ENCODE results near the gene USB1. TPM values are rescaled to one million over a fixed set of nuclear protein-coding genes. Genes with fewer than 3 reads are reported as not detected.

The USB1 gene
- total RNA-seq, 4 donors from 2014 or later, result 31.5 to 51.1 (median 33.3) TPM

DNA sequence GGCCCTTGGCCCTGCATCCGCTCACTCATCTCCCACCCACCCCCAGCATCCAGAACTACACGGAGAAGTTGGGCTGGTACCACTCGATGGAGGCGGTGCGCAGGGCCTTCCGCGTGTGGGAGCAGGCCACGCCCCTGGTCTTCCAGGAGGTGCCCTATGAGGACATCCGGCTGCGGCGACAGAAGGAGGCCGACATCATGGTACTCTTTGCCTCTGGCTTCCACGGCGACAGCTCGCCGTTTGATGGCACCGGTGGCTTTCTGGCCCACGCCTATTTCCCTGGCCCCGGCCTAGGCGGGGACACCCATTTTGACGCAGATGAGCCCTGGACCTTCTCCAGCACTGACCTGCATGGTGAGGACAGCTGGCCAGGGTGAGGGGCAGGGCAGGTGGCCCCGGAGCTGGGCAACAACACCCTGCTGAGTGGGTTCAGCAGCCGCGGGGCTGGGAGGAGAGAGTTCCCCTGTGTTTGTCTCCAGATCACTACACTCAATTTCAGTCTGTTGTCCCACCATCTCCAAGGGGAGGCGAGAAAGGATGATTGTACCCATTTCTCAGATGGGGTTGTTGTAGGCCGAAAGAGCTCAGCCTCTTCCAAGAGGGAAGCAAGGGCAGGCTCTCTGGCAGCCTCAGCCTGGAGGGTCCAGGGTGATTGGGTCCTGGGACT is 38.8 kb downstream of the USB1 start:
- H3K9me3 ChIP-seq, result no peaks in the 10 kb centered on the region
- H3K27ac ChIP-seq (replicated peaks in 1 of 4), result no peak overlapping the region
- peaks cover 6 to 16% (median 12%) of the 10 kb centered on the region in 4 donors for H3K4me1 ChIP-seq
- 90% methylated on average over 19 of the region's 26 CpGs for WGBS
- no peak for DNase-seq (ENCODE audit: extremely low spot score)
- no peak overlapping the region for H3K4me3 ChIP-seq
- intact Hi-C loops (cut with DNase I), result no loop called here
- no peaks in the 10 kb centered on the region for H3K27me3 ChIP-seq
- H3K36me3 ChIP-seq, result peaks cover 0 to 79% (median 73%) of the 10 kb centered on the region in 4 donors
- TF ChIP-seq POLR2AphosphoS5 (IDR thresholded peaks at IDR 0.05), result no peak
- no peak for TF ChIP-seq EP300 (IDR thresholded peaks at IDR 0.05)

GRCh38 chr16:58040496-58040846 is 39.3 kb downstream of the USB1 start:
- Histone ChIP-seq H3K27me3 (no peaks in the 10 kb centered on the region), H3K9me3 (no peaks in the 10 kb centered on the region), H3K27ac (replicated peaks in 1 of 4) (no peak overlapping the region), H3K4me1 (peaks cover 6 to 14% (median 9%) of the 10 kb centered on the region in 4 donors), H3K4me3 (no peak overlapping the region), H3K36me3 (peaks cover 0 to 84% (median 78%) of the 10 kb centered on the region in 4 donors)
- 90% methylated on average over 2 of the region's 12 CpGs for WGBS
- no peak for TF ChIP-seq POLR2A (IDR thresholded peaks at IDR 0.05; ENCODE audit: low read depth)
- TF ChIP-seq EP300 (IDR thresholded peaks at IDR 0.05), result no peak
- no peak for TF ChIP-seq POLR2AphosphoS5 (IDR thresholded peaks at IDR 0.05)
- TF ChIP-seq CTCF (IDR thresholded peaks at IDR 0.05), result no peak
- no peak for DNase-seq (ENCODE audit: extremely low spot score)
- intact Hi-C loops (cut with DNase I), result no loop called here

GRCh38 chr16:58040945-58041627 is 39.9 kb downstream of the USB1 start:
- H3K36me3 ChIP-seq, result peaks cover 0 to 88% (median 79%) of the 10 kb centered on the region in 4 donors

GRCh38 chr16:58041628-58041955 is 40.4 kb downstream of the USB1 start:
- Histone ChIP-seq H3K27ac (replicated peaks in 1 of 4) (no peak overlapping the region), H3K4me3 (no peak overlapping the region), H3K9me3 (no peaks in the 10 kb centered on the region), H3K4me1 (peaks cover under 1 to 7% (median 2%) of the 10 kb centered on the region in 4 donors), H3K36me3 (peaks cover 0 to 88% (median 79%) of the 10 kb centered on the region in 4 donors), H3K27me3 (no peaks in the 10 kb centered on the region)
- no CpG with 5 or more reads among the region's 18 CpGs for WGBS
- DNase-seq (ENCODE audit: extremely low spot score), result no peak
- intact Hi-C loops (cut with DNase I), result no loop called here
- TF ChIP-seq EP300 (IDR thresholded peaks at IDR 0.05) (no peak), POLR2AphosphoS5 (IDR thresholded peaks at IDR 0.05) (no peak), CTCF (IDR thresholded peaks at IDR 0.05) (no peak), POLR2A (IDR thresholded peaks at IDR 0.05; ENCODE audit: low read depth) (no peak)

More at GRCh38 chr16:58040945-58041627, 39.9 kb downstream of the USB1 start:
- no peaks in the 10 kb centered on the region for H3K9me3 ChIP-seq
- TF ChIP-seq POLR2A (IDR thresholded peaks at IDR 0.05; ENCODE audit: low read depth), result no peak
- TF ChIP-seq EP300 (IDR thresholded peaks at IDR 0.05), result no peak
- TF ChIP-seq CTCF (IDR thresholded peaks at IDR 0.05), result no peak
- no peak for TF ChIP-seq POLR2AphosphoS5 (IDR thresholded peaks at IDR 0.05)
- DNase-seq (ENCODE audit: extremely low spot score), result no peak
- H3K4me3 ChIP-seq, result no peak overlapping the region
- 90% methylated on average over 5 of the region's 14 CpGs for WGBS
- no peaks in the 10 kb centered on the region for H3K27me3 ChIP-seq
- intact Hi-C loops (cut with DNase I), result no loop called here
- no peak overlapping the region for H3K27ac ChIP-seq (replicated peaks in 1 of 4)
- H3K4me1 ChIP-seq, result peaks cover 2 to 8% (median 6%) of the 10 kb centered on the region in 4 donors

DNA sequence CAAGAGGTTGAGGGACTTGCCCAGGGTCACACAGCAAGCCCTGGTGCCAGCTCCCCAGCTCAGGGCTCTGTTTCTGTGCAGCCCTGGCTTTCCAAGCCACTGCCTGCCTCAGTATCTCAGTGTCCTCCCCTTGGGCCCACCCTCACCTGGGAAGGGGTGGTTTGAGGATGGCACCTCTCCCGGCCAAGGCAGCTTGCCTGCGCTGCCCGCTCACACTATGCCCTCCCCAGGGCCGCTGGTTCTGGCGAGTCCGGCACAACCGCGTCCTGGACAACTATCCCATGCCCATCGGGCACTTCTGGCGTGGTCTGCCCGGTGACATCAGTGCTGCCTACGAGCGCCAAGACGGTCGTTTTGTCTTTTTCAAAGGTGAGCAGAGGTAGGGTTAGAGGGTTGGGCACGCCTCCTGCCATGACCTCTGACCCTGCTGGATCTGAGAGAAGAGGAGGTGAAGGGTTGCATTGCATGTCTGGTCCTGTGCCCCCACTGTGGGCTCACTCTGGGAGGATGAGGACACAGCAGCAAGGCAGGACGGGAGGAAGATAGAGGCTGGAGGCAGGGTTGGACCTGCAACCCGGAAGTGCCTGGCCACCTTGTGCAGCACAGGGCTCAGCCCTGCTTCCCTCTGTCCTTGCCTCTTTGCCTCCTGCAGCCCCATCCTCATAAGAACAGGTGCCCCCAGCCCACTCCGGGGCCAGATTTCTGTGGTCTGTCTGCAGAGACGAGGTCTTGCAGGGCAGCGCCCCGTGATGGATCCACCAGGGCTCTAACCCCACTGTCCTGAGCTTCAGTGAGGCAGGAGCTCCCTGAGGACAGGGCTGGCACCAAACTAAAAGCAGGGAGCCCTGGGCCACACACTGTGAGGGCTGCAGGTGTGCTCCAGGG is 41.0 kb downstream of the USB1 start:
- no peak overlapping the region for H3K27ac ChIP-seq (replicated peaks in 1 of 4)
- H3K4me1 ChIP-seq, result peaks cover 0 to 12% (median 8%) of the 10 kb centered on the region in 4 donors
- DNase-seq (ENCODE audit: extremely low spot score), result no peak
- TF ChIP-seq POLR2A (IDR thresholded peaks at IDR 0.05; ENCODE audit: low read depth), result no peak
- no peak for TF ChIP-seq EP300 (IDR thresholded peaks at IDR 0.05)
- TF ChIP-seq POLR2AphosphoS5 (IDR thresholded peaks at IDR 0.05), result no peak
- TF ChIP-seq CTCF (IDR thresholded peaks at IDR 0.05), result no peak
- H3K27me3 ChIP-seq, result no peaks in the 10 kb centered on the region
- intact Hi-C loops (cut with DNase I), result no loop called here
- 93% methylated on average over 3 of the region's 22 CpGs for WGBS
- peaks cover 0 to 87% (median 79%) of the 10 kb centered on the region in 4 donors for H3K36me3 ChIP-seq
- H3K4me3 ChIP-seq, result no peak overlapping the region
- no peaks in the 10 kb centered on the region for H3K9me3 ChIP-seq
